DND-41 (cell line): ENCODE data around the gene PON3.

Experiments
- ATAC-seq: fragments of 200-7000 bp; cut with Tn5 transposase; 3 replicates; pipeline ENCODE4 v1.9.1; 2021; ENCODE audit warnings: low read depth; ENCODE audit not compliant: insufficient read depth
- DNase-seq: peaks from one replicate; pipeline ENCODE4 v3.0.0-alpha.2; 2020
- H2AFZ ChIP-seq: 2 replicates; pipeline ENCODE4 v1.6.0; 2012; ENCODE audit warnings: low read depth, low read length
- H3K27ac ChIP-seq: 2 replicates; pipeline ENCODE4 v1.5.1; 2012; ENCODE audit warnings: low read length, inconsistent platforms
- H3K27me3 ChIP-seq: fragments of 200-600 bp; sonication (generic); 2 replicates; pipeline ENCODE4 v1.6.0; 2012; ENCODE audit warnings: low read length, mild to moderate bottlenecking, inconsistent platforms; ENCODE audit not compliant: insufficient read depth, poor library complexity
- H3K36me3 ChIP-seq: 2 replicates; pipeline ENCODE4 v1.5.1; 2012; ENCODE audit warnings: low read length, inconsistent platforms; ENCODE audit not compliant: insufficient read depth
- H3K4me1 ChIP-seq: 2 replicates; pipeline ENCODE4 v1.5.1; 2012; ENCODE audit warnings: mild to moderate bottlenecking, low read length; ENCODE audit not compliant: insufficient read depth
- H3K4me2 ChIP-seq: 2 replicates; pipeline ENCODE4 v1.6.0; 2012; ENCODE audit warnings: mild to moderate bottlenecking, moderate library complexity, low read length, inconsistent platforms; ENCODE audit not compliant: insufficient read depth
- H3K4me3 ChIP-seq, 2 experiments: fragments of 200-600 bp in 1 of 2; shearing (Covaris generic) in 1 of 2; 2 replicates each; pipeline ENCODE4 v1.5.1; 2012 to 2016; ENCODE audit warnings: inconsistent platforms in 2 of 2, low read length in 2 of 2, mild to moderate bottlenecking in 2 of 2, low read depth in 1 of 2, moderate library complexity in 1 of 2
- H3K79me2 ChIP-seq: 2 replicates; pipeline ENCODE4 v1.6.0; 2012; ENCODE audit warnings: low read length, inconsistent platforms; ENCODE audit not compliant: insufficient read depth
- H3K9ac ChIP-seq: 2 replicates; pipeline ENCODE4 v1.6.0; 2012; ENCODE audit warnings: low read depth, mild to moderate bottlenecking, inconsistent platforms, low read length, moderate library complexity
- H3K9me3 ChIP-seq: 2 replicates; pipeline ENCODE4 v1.5.1; 2012; ENCODE audit warnings: low read length, moderate library complexity, mild to moderate bottlenecking, inconsistent platforms; ENCODE audit not compliant: insufficient read depth, severe bottlenecking
- H4K20me1 ChIP-seq: 2 replicates; pipeline ENCODE4 v1.6.0; 2012; ENCODE audit warnings: low read length; ENCODE audit not compliant: insufficient read depth
- CTCF ChIP-seq: IDR thresholded peaks from 2 replicates; pipeline ENCODE4 v1.5.1; 2012; ENCODE audit warnings: borderline replicate concordance, low read length, moderate library complexity, mild to moderate bottlenecking; ENCODE audit not compliant: poor library complexity, severe bottlenecking; ENCODE audit errors: extremely low read depth
- EZH2 ChIP-seq: IDR thresholded peaks from 3 replicates; pipeline ENCODE4 v1.6.1; 2012; ENCODE audit warnings: borderline replicate concordance, low read depth, mild to moderate bottlenecking, moderate library complexity, low read length, inconsistent platforms; ENCODE audit not compliant: severe bottlenecking

PON3 gene

DNA sequence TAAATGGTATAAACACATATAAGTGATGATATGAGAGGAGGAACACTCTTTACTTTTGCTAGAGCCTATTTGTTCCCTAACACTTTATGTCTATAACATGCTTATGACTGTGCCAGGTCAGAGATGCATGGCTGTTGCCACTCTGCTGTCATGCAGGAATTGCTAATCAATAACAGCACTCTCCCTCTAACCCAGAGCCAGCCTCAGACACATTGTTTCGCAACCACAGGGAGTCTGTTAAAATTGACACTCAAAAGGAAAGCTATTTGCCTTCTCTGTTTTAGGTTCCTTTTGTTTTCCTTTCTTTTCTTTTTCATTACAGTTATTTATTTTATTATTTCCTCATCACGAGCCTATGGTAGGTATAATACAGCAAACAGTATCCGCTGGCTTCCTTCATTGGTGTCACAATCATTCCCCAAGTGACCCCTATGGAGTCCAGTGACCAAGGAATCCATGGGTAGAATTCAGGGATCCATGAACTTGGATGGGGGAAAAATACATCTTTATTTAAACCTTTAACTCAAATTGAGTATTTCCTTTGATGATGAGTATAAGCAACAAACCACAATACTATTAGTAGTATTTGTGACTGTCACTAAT lies 31.8 kb upstream of the PON3 start:
- no peak for ATAC-seq
- no peak for DNase-seq

GRCh38 chr7:95427166-95427565 lies 31.0 kb upstream of the PON3 start:
- Histone ChIP-seq H3K4me1 (no peaks in the 10 kb centered on the region), H3K9me3 (no peaks in the 10 kb centered on the region), H3K79me2 (no peaks in the 10 kb centered on the region), H2AFZ (no peak overlapping the region), H3K9ac (no peak overlapping the region), H4K20me1 (no peaks in the 10 kb centered on the region), H3K27ac (no peak overlapping the region), H3K27me3 (no peaks in the 10 kb centered on the region), H3K36me3 (no peaks in the 10 kb centered on the region), H3K4me3 (no peak overlapping the region), H3K4me2 (no peak overlapping the region)
- TF ChIP-seq EZH2 (no peak), CTCF (no peak)
- DNase-seq (no peak), ATAC-seq (no peak)

More for the DNA sequence above, 31.8 kb upstream of the PON3 start:
- no peaks in the 10 kb centered on the region for H3K36me3 ChIP-seq
- no peaks in the 10 kb centered on the region for H3K27me3 ChIP-seq
- no peak overlapping the region for H3K4me2 ChIP-seq
- H2AFZ ChIP-seq, result no peak overlapping the region
- H3K27ac ChIP-seq, result no peak overlapping the region
- no peak overlapping the region for H3K9ac ChIP-seq
- no peaks in the 10 kb centered on the region for H4K20me1 ChIP-seq
- no peaks in the 10 kb centered on the region for H3K9me3 ChIP-seq
- no peak overlapping the region for H3K4me3 ChIP-seq
- no peaks in the 10 kb centered on the region for H3K4me1 ChIP-seq
- no peaks in the 10 kb centered on the region for H3K79me2 ChIP-seq
- no peak for TF ChIP-seq EZH2

GRCh38 chr7:95425694-95426093 lies 29.5 kb upstream of the PON3 start:
- H3K4me1 ChIP-seq, result no peaks in the 10 kb centered on the region
- H3K4me2 ChIP-seq, result no peak overlapping the region
- H3K9ac ChIP-seq, result no peak overlapping the region
- H3K9me3 ChIP-seq, result no peaks in the 10 kb centered on the region
- H3K27ac ChIP-seq, result no peak overlapping the region
- no peaks in the 10 kb centered on the region for H4K20me1 ChIP-seq
- H3K4me3 ChIP-seq, result no peak overlapping the region
- ATAC-seq (no peak), DNase-seq (no peak)
- no peaks in the 10 kb centered on the region for H3K79me2 ChIP-seq
- TF ChIP-seq CTCF (no peak), EZH2 (no peak)
- H3K36me3 ChIP-seq, result no peaks in the 10 kb centered on the region
- H3K27me3 ChIP-seq, result no peaks in the 10 kb centered on the region
- no peak overlapping the region for H2AFZ ChIP-seq

DNA sequence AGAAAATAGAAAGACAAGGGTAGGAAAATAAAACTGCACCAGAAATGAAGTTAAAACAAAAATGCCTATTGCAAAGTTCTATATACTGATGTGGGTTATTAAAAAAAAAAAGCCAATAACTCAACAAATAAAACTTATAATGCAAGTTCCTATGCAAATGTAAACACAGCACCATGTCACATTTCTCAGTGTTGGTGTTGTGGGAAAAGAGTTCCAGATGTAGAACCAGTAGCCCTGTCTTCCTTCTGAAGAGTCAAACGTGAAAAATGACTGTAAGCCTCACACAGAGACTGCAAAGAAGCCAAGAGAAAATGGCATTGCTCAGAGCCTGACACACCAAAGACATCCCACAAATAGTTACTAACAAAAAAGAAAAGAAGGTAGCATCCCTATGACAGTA lies 28.5 kb upstream of the PON3 start:
- DNase-seq, result no peak
- Histone ChIP-seq H3K4me3 (no peak overlapping the region), H3K9ac (no peak overlapping the region), H3K4me2 (no peak overlapping the region), H3K79me2 (no peaks in the 10 kb centered on the region), H3K27ac (no peak overlapping the region), H2AFZ (no peak overlapping the region), H3K9me3 (no peaks in the 10 kb centered on the region), H3K4me1 (no peaks in the 10 kb centered on the region), H3K36me3 (no peaks in the 10 kb centered on the region), H3K27me3 (no peaks in the 10 kb centered on the region), H4K20me1 (no peaks in the 10 kb centered on the region)
- ATAC-seq, result no peak
- no peak for TF ChIP-seq EZH2
- no peak for TF ChIP-seq CTCF
